D721Med (cell line): ENCODE measurements around the gene SERGEF.

Experiments used
- DNase-seq: peaks from one replicate; pipeline ENCODE4 v3.0.0; 2011; ENCODE audit warnings: low spot score; ENCODE audit not compliant: insufficient read length
- FAIRE-seq: peaks from 2 replicates; lab custom pipeline; 2011; peaks lifted over from hg19 to GRCh38; lab: Jason Lieb, UNC
- TF ChIP-seq, protein P1 (sequence below): IDR thresholded peaks from 2 replicates; pipeline ENCODE4 v1.5.1; 2012; ENCODE audit warnings: mild to moderate bottlenecking, control low read depth; ENCODE audit not compliant: insufficient read depth; ENCODE audit errors: missing control alignments

SERGEF gene

DNA sequence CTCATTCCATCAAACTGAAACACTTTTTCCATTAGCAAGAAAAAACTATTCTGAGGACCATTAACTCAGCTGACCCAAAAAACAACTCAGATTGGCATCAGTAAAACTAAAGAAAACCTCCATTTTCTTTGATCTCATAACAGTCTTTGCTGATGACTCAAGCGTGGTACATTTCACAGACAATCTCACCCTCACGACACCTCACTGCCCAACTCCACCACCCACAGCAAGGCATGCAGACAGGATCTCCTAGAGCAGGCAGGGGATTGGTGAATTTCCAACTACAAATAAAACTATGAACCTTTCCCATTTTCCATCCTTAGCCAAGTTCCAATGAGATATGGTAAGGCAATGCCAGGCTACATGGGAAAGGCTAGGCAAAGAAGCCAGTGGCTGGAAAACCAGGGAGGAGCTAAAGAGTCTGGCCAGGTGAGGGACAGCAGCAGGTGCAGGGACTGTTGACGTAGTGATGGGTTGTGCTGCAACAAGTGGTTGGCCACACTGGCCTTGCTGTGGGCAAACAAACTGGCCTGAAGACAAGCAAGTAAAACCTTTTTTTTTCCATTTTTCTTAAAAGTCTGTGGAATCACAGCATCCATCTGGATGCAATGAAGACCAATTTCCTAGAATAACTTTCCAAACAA, 97.2 kb downstream of the SERGEF start:
- TF ChIP-seq, protein P1, sequence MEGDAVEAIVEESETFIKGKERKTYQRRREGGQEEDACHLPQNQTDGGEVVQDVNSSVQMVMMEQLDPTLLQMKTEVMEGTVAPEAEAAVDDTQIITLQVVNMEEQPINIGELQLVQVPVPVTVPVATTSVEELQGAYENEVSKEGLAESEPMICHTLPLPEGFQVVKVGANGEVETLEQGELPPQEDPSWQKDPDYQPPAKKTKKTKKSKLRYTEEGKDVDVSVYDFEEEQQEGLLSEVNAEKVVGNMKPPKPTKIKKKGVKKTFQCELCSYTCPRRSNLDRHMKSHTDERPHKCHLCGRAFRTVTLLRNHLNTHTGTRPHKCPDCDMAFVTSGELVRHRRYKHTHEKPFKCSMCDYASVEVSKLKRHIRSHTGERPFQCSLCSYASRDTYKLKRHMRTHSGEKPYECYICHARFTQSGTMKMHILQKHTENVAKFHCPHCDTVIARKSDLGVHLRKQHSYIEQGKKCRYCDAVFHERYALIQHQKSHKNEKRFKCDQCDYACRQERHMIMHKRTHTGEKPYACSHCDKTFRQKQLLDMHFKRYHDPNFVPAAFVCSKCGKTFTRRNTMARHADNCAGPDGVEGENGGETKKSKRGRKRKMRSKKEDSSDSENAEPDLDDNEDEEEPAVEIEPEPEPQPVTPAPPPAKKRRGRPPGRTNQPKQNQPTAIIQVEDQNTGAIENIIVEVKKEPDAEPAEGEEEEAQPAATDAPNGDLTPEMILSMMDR: no peak
- DNase-seq (no peak), FAIRE-seq (no peak)

DNA sequence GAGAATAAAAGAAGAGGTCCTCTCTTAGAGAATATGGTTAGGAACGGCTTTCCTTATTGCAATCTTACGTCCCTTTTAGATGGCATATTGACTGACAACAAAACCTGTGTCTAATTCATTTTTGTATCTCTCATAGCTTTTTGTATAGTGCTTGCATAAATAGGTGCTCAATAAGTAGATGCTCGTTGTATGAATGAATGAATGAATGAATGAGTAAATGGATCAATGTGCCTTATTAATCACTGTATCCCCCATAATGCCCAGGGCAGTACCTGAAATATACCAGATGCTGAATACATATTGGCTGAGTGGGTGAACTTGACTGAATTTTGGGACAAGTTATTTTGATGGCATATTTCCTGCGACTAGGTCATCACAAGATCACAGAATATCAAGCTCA, 97.9 kb downstream of the SERGEF start:
- DNase-seq (no peak), FAIRE-seq (no peak)
- TF ChIP-seq, protein P1: no peak

DNA sequence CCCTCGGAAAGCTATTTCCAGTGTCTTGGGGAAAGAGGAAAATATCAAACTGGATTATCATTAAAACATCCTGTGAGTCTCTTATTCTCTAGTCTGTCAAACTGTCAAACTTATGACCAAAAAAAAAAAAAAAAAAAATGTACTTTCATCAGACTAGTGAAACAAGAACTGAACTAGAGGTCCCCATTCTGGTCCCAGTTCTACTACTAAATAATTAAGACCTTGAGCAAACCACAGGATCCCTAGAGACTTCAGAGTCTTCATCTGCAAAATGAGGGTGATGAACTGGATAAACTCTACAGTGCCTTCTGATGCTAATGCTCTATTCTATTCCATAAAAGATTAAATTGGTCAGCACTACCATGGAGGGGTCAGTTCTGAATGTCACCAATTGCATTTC, 105.8 kb downstream of the SERGEF start:
- TF ChIP-seq, protein P1: no peak
- FAIRE-seq (no peak), DNase-seq (no peak)

DNA sequence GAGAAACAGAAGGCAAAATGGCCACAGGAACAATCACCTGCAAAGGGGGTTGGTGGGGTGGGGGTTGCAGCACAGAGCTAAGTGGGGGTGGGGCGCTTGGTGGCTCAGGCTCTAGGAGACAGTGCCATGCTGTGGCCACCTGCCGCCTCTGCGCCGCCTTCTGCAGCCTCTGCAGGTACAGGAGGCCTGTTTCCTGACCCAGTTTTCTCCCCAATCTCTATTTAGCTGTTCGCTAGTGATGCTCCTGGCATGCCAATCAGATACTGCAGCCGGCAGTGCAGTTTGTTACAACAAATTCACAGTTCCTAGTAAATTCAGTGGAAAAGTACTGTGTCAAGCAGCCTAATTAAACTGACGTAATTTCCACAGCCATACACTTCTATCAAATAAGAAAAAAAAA, 106.4 kb downstream of the SERGEF start:
- FAIRE-seq (no peak), DNase-seq (no peak)
- TF ChIP-seq, protein P1: peak; percentile 21

DNA sequence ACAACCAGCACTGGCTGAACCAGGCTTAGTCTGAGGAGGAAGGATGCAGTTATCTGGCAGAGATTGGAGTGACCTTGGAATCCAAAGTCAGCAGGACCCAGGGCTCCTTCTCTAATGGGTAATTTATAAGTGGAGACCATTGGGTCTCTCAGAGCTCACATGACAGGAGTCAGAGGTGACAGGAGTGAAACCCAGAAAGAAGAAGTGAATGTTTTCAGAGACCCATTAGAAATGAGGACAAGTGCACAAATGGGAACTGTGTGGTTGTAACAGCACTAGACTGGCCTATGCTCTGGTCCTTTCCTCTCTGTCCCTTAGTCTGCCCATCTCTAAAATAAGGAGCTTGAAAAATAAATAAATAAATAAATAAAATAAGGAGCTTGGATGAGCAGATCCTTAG, 107.4 kb downstream of the SERGEF start:
- FAIRE-seq (no peak), DNase-seq (no peak)
- TF ChIP-seq, protein P1: no peak

DNA sequence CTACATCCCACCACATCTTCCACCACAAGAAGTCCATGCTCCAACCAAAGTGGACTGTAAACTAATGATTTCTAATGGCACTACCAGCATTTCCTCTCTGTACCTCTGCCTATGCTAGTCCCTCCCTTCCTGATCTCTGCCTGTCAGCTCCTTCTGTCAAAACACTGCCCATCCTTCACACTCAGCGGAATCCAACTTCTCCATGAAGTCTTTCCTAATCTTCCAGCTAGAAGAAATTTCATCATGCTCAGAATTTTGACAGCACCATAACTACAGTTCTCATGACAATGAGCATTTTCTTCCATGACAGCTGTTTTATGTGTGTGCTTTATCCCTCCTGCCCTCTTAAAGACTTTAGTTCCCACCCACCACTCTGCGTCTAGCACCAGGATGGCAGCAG, 111.4 kb downstream of the SERGEF start:
- no peak for FAIRE-seq
- TF ChIP-seq, protein P1: no peak

DNA sequence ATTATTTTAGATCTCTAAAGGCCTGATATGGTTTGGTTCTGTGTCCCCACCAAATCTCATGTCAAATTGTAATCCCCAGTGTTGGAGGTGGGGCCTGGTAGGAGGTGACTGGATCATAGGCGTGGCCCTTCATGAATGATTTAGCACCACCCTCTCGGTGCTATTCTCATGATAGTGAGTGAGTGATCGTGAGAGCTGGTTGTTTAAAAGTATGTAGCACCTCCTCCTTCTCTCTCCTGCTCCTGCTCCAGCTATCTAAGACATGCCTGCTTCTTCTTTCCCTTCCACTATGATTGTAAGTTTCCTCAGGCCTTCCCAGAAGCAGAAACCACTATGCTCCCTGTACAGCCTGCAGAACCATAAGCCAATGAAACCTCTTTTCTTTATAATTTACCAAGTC, 114.1 kb downstream of the SERGEF start:
- FAIRE-seq (no peak), DNase-seq (no peak)
- TF ChIP-seq, protein P1: no peak

More for the DNA sequence above, 111.4 kb downstream of the SERGEF start:
- no peak for DNase-seq
